Caki2 (cell line): Measurements from ENCODE around the gene GOLGA8S. TPM values are rescaled to one million over a fixed set of nuclear protein-coding genes. Genes with fewer than 3 reads are reported as not detected.
"Not testable (repeated sequence)": the region's sequence is repeated elsewhere in the genome, so short reads cannot be mapped to it uniquely, and the experiment has no call there.

Experiments
- DNase-seq: peaks from one replicate; pipeline ENCODE4 v3.0.0-alpha.2; 2015; ENCODE audit warnings: low read depth
- in situ Hi-C: cut with HindIII; loops from 2 replicates; pipeline ENCODE4 v1.10.0; 2016; ENCODE audit warnings: low sequenced_read_pairs, low pct_unique_long_range_greater_than_20kb, mixed read lengths
- total RNA-seq: library from RNA; depleted of rRNA; stranded (reverse); fragments of >200 nt; shearing (Covaris generic); gene quantifications from 2 replicates; pipeline ENCODE4 v1.2.3, GENCODE V29; 2014; ENCODE audit warnings: low replicate concordance; rRNA removed

Gene GOLGA8S
- total RNA-seq = 0.32 TPM in 1 of 2 replicates, not detected in the other

GRCh38 chr15:23354448-23354847 is at the start of gene GOLGA8S:
GOLGA8S (plus strand) TSS chr15:23354748; CDS start chr15:23354810, 62 bp downstream.
- in situ Hi-C loops, DNase-seq: not testable (repeated sequence)

GRCh38 chr15:23304805-23305204 is 49.7 kb upstream of the GOLGA8S start:
- in situ Hi-C loops = not testable (repeated sequence)

GRCh38 chr15:23305921-23306320 is 48.6 kb upstream of the GOLGA8S start:
- in situ Hi-C loops, DNase-seq: not testable (repeated sequence)

More at GRCh38 chr15:23304805-23305204, 49.7 kb upstream of the GOLGA8S start:
- not testable (repeated sequence) for DNase-seq

DNA sequence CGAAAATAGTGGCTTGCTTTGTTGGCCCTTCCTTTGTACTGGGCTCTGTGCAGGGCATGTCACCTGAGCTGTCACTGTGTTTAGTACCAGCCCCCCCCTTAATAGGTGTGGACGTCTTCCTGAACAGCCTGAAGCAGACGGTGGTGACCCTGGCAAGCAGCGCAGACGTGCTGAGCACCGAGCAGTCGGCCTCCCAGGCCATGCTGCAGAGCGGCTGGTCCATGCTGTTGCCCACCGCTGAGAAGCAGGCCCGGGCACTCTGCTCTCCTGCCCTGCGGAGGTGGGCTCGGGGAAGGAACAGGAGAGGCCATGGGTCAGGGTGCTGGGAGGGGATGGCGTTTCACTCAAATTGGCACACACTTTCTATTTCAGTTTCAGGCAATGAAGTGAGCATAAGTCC is 43.3 kb upstream of the GOLGA8S start:
- DNase-seq, in situ Hi-C loops: not testable (repeated sequence)

DNA sequence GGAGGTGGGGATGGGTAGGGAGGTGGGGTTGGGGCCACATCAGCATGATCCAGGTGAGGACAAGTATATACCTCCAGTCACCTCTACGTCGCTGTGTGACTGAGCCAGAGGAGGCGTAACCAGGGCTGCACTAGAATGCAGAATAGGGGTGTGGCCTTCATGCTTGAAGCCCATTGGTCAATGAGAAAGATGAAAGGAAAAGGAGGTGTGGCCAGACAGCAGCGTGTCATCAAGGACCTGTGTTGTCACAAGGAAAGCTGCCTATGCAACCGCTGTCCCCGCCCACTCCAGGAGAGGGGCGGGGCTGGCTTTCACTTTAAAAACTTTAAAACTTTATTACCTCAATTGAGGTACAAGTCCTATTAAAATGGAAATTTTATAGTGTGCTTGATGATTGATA is 20.5 kb upstream of the GOLGA8S start, which contains the start of gene GOLGA6L26:
Gene GOLGA6L26 (minus strand): TSS at position 101 of the 400 bp plus-strand sequence. CDS start 61 bp downstream, at position 40.
- DNase-seq, in situ Hi-C loops: not testable (repeated sequence)

GRCh38 chr15:23362622-23363021 is 8.1 kb downstream of the GOLGA8S start:
- DNase-seq, in situ Hi-C loops: not testable (repeated sequence)

GRCh38 chr15:23364261-23364660 is 9.7 kb downstream of the GOLGA8S start:
- DNase-seq, in situ Hi-C loops: not testable (repeated sequence)

GRCh38 chr15:23370578-23370977 is 16.0 kb downstream of the GOLGA8S start:
- in situ Hi-C loops = no loop called here
- no peak for DNase-seq

GRCh38 chr15:23371134-23371533 is 16.6 kb downstream of the GOLGA8S start:
- DNase-seq, in situ Hi-C loops: not testable (repeated sequence)

DNA sequence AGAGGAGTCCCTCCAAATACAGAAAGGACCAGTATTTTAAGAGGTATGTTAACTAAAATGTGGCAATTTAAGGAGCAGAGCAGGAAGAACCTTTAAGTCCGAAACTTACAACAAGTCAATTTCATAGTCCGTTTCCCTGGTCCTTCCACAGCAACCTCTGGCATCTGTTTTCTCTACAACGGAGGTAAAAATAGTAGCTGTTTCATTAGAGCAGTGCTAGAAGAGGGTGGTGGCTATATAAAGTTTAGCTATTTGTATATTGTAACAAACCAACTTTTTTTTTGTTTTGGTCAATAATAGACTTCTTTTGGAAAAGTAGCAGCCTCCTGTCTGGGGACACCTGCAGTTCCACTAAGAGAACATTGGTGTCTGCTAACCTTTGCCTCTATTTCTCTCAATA is 17.3 kb downstream of the GOLGA8S start:
- in situ Hi-C loops, DNase-seq: not testable (repeated sequence)

DNA sequence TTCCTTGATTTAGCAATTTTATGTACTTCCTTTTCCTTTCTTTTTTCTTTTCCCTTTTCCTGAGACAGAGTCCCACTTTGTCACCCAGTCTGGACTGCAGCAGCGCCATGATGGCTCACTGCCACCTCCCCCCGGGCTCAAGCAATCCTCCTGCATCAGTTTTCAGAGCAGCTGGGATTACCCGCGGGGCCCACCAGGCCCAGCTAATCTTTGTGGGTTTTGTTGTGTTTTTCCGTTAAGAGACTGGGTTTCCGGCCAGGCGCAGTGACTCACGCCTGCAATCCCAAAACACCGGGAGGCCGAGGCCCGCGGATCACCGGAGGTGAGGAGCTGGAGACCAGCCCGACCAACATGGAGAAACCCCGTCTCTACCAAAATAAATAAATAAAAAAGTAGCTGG is 17.7 kb downstream of the GOLGA8S start:
- in situ Hi-C loops = no loop called here
- DNase-seq = no peak

- in situ Hi-C loops, DNase-seq: not testable (repeated sequence)
Observed at GRCh38 chr15:23372891-23373600, 18.5 kb downstream of the GOLGA8S start.

- in situ Hi-C loops, DNase-seq: not testable (repeated sequence)
Observed at GRCh38 chr15:23374226-23374625, 19.7 kb downstream of the GOLGA8S start.

- DNase-seq, in situ Hi-C loops: not testable (repeated sequence)
Observed at GRCh38 chr15:23378946-23379345, 24.4 kb downstream of the GOLGA8S start.

- in situ Hi-C loops, DNase-seq: not testable (repeated sequence)
Observed at GRCh38 chr15:23380700-23381099, 26.2 kb downstream of the GOLGA8S start.

DNA sequence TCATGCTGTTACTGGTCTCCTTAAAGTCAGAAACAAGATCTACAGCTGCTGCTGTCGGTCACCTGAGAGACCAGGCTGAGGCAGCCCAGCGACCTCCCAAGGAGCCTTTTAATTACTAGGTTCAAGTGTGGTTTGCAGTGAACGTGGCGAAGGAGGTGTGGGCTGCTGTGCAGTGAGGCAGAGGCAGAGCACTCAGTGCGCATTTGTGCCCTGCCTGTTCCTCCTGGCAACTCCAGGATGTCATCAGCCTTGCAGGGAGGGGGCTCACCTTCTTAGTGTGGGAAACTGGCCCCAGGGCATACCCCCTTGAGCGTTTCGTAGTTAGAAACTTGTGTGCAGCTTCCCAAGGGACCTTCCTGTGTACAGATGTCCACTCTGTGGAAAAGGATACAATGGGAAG is 26.6 kb downstream of the GOLGA8S start:
- DNase-seq, in situ Hi-C loops: not testable (repeated sequence)

- DNase-seq = no peak
- in situ Hi-C loops = no loop called here
Observed at GRCh38 chr15:23384371-23384770, 29.8 kb downstream of the GOLGA8S start.

GRCh38 chr15:23385886-23386430 is 31.4 kb downstream of the GOLGA8S start:
- no peak for DNase-seq
- in situ Hi-C loops = no loop called here

DNA sequence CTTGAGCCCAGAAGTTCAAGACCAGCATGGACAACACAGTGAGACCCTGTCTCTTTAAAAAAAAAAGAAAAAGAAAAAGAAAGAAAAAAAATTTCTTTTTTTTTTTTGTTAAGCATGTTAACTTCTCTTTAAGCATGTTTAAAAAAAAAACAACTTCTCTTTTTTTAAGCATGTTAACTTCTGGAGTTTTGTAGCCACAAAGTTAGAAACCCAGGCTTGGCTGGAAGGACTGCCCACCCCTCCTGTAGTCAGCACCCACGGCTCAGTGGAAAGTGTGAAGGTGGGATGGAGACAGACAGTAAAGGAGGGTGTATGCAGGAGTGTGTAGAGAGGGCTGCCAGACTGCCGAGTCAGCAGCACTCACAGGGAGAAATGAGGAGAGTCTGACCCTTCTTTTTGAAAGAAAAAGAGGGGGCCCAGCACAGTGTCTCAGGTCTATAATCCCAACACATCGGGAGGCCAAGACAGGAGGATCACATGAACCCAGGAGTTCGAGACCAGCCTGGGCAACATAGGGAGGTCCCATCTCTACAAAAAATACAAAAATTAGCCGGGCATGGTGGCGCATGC is 33.2 kb downstream of the GOLGA8S start:
- in situ Hi-C loops = no loop called here
- no peak for DNase-seq
